A549 (cell line): Measurements from ENCODE around the gene UBE2N. TPM values are rescaled to one million over a fixed set of nuclear protein-coding genes. Genes with fewer than 3 reads are reported as not detected.
A peak's percentile ranks its signal among the peaks of the same experiment; 100 is the strongest.

Experiments
- ATAC-seq, 2 experiments: fragments of 200-7000 bp in 1 of 2; fragments of >200 bp in 1 of 2; cut with Nextera tagmentation in 1 of 2; cut with Tn5 transposase in 1 of 2; 3 replicates each; pipeline versions ENCODE4 v1.8.0 to v1.9.1; 2018 to 2020; ENCODE audit warnings: mild to moderate bottlenecking in 1 of 2, moderate library complexity in 1 of 2
- CTCF ChIA-PET: fragments of 300-600 bp; sonication (Branson Sonifier 250); formaldehyde crosslinking; extraction: SDS; loops from one replicate; lab custom pipeline; 2021; ENCODE audit warnings: antibody characterized with exemption, inconsistent platforms; lab: Yijun Ruan, JAX
- POLR2A ChIA-PET: fragments of 350-600 bp; formaldehyde crosslinking; extraction: SDS; loops from one replicate; lab custom pipeline; 2021; ENCODE audit warnings: antibody characterized with exemption, inconsistent platforms; lab: Yijun Ruan, JAX
- DNase-seq, 2 experiments: peaks; one replicate each; pipeline versions ENCODE4 v3.0.0 to v3.0.0-alpha.2; 2011 to 2016; ENCODE audit warnings: low read depth in 1 of 2, low spot score in 1 of 2
- FAIRE-seq: peaks from 2 replicates; lab custom pipeline; 2011; peaks lifted over from hg19 to GRCh38; lab: Jason Lieb, UNC
- H3K27ac ChIP-seq, 2 experiments: fragments of >200 bp; sonication (Bioruptor Twin); formaldehyde crosslinking; 3 replicates each; pipeline ENCODE4 v1.5.1; 2016 to 2017
- H3K4me1 ChIP-seq: fragments of >200 bp; sonication (Bioruptor Twin); formaldehyde crosslinking; 3 replicates; pipeline ENCODE4 v1.6.1; 2016
- H3K4me2 ChIP-seq: fragments of >200 bp; sonication (Bioruptor Twin); formaldehyde crosslinking; 3 replicates; pipeline ENCODE4 v1.6.1; 2016
- H3K4me3 ChIP-seq: fragments of >200 bp; sonication (Bioruptor Twin); formaldehyde crosslinking; 3 replicates; pipeline ENCODE4 v1.5.1; 2016
- H3K9me3 ChIP-seq: fragments of >200 bp; sonication (Bioruptor Twin); formaldehyde crosslinking; 3 replicates; pipeline ENCODE4 v1.6.1; 2016
- CBX8 ChIP-seq: fragments of 200-600 bp; sonication (generic); IDR thresholded peaks from 2 replicates; pipeline ENCODE4 v1.6.1; 2016
- CHD2 ChIP-seq: fragments of 150-350 bp; IDR thresholded peaks from 2 replicates; pipeline ENCODE4 v1.6.1; 2014; ENCODE audit warnings: low read length; ENCODE audit not compliant: partially characterized antibody
- CHD4 ChIP-seq: fragments of 200-600 bp; sonication (generic); IDR thresholded peaks from 2 replicates; pipeline ENCODE4 v1.6.1; 2016; ENCODE audit warnings: antibody characterized with exemption, mild to moderate bottlenecking, borderline replicate concordance
- FOSL2 ChIP-seq, 2 experiments: fragments of 450-650 bp in 1 of 2; fragments of >200 bp in 1 of 2; sonication (Bioruptor Twin) in 1 of 2; formaldehyde crosslinking; IDR thresholded peaks; 2 replicates each; pipeline versions ENCODE4 v1.5.0 to v1.6.1; 2016 to 2020; ENCODE audit warnings: mild to moderate bottlenecking in 1 of 2, moderate library complexity in 1 of 2
- FOXS1 ChIP-seq: fragments of 250-450 bp; sonication (Bioruptor Pico); IDR thresholded peaks from 2 replicates; pipeline ENCODE4 v1.5.0; 2020; ENCODE audit warnings: mild to moderate bottlenecking, moderate library complexity
- HOXB13 ChIP-seq: fragments of 250-450 bp; sonication (Bioruptor Pico); IDR thresholded peaks from 2 replicates; pipeline ENCODE4 v1.5.0; 2020; ENCODE audit warnings: low read depth, mild to moderate bottlenecking, moderate library complexity
- JUN ChIP-seq, 2 experiments: fragments of >200 bp; sonication (Bioruptor Twin); formaldehyde crosslinking; IDR thresholded peaks; 2 replicates in 1 of 2; 3 replicates in 1 of 2; pipeline ENCODE4 v1.6.1; 2016 to 2017
- KDM1A ChIP-seq: fragments of 200-600 bp; sonication (generic); IDR thresholded peaks from 2 replicates; pipeline ENCODE4 v1.6.1; 2016; ENCODE audit warnings: low read depth, mild to moderate bottlenecking
- MAZ ChIP-seq: fragments of 150-350 bp; IDR thresholded peaks from 2 replicates; pipeline ENCODE4 v1.6.1; 2014; ENCODE audit warnings: antibody characterized with exemption, low read depth, low read length, borderline replicate concordance
- MYC ChIP-seq: IDR thresholded peaks from 2 replicates; pipeline ENCODE4 v1.6.1; 2012; ENCODE audit warnings: mild to moderate bottlenecking, inconsistent platforms, low read length, improper control_type of control experiment, borderline replicate concordance
- NFE2L2 ChIP-seq: fragments of 150-350 bp; conservative IDR thresholded peaks from 2 replicates; pipeline ENCODE4 v1.6.1; 2014; ENCODE audit warnings: low read length
- NR3C1 ChIP-seq: fragments of >200 bp; sonication (Bioruptor Twin); formaldehyde crosslinking; IDR thresholded peaks from 3 replicates; pipeline ENCODE4 v1.6.1; 2017
- PHF8 ChIP-seq: fragments of 200-600 bp; sonication (generic); IDR thresholded peaks from 2 replicates; pipeline ENCODE4 v1.6.1; 2016; ENCODE audit warnings: low read depth, mild to moderate bottlenecking, antibody characterized with exemption, moderate library complexity, borderline replicate concordance
- POLR2A ChIP-seq: IDR thresholded peaks from 2 replicates; pipeline ENCODE4 v1.6.1; 2012; ENCODE audit warnings: mild to moderate bottlenecking, low read length
- POLR2AphosphoS2 ChIP-seq: conservative IDR thresholded peaks from 2 replicates; pipeline ENCODE4 v1.6.1; 2012; ENCODE audit warnings: low read length, improper control_type of control experiment, inconsistent platforms
- RAD21 ChIP-seq, 2 experiments: fragments of >200 bp in 1 of 2; sonication (Bioruptor Twin) in 1 of 2; formaldehyde crosslinking in 1 of 2; IDR thresholded peaks in 1 of 2; conservative IDR thresholded peaks in 1 of 2; 2 replicates in 1 of 2; 3 replicates in 1 of 2; pipeline ENCODE4 v1.6.1; 2012 to 2018; ENCODE audit warnings: inconsistent platforms in 1 of 2
- RARB ChIP-seq: fragments of 250-450 bp; sonication (Bioruptor Pico); IDR thresholded peaks from 2 replicates; pipeline ENCODE4 v1.8.0; 2021; ENCODE audit warnings: mild to moderate bottlenecking, moderate library complexity
- RCOR1 ChIP-seq: fragments of 150-350 bp; IDR thresholded peaks from 2 replicates; pipeline ENCODE4 v1.6.1; 2014; ENCODE audit warnings: antibody characterized with exemption, low read length, low read depth
- SMC3 ChIP-seq: fragments of >200 bp; sonication (Bioruptor Twin); formaldehyde crosslinking; IDR thresholded peaks from 3 replicates; pipeline ENCODE4 v1.6.1; 2018; ENCODE audit warnings: inconsistent platforms
- ZFP36 ChIP-seq: fragments of 450-650 bp; IDR thresholded peaks from 2 replicates; pipeline ENCODE4 v1.6.1; 2014; ENCODE audit warnings: borderline replicate concordance; ENCODE audit not compliant: partially characterized antibody
- ZSCAN20 ChIP-seq: fragments of 250-450 bp; sonication (Bioruptor Pico); IDR thresholded peaks from 2 replicates; pipeline ENCODE4 v1.8.0; 2022; ENCODE audit warnings: mild to moderate bottlenecking, moderate library complexity
- WGBS: methylation state at CpG from one replicate; pipeline ENCODE4 v1.1.6; 2017; ENCODE audit errors: missing lambda C conversion rate; 5-methylcytosine and 5-hydroxymethylcytosine counted together
- polyA plus RNA-seq, 4 experiments: library from polyadenylated mRNA; depleted of rRNA in 3 of 4; stranded (reverse); fragments of >200 nt; fragmentation: RNase III in 1 of 4; extraction: RNeasy Plus Mini Kit Qiagen cat#74134 plus additional on column Dnase treatment in 1 of 4; gene quantifications; 2 replicates in 3 of 4; 3 replicates in 1 of 4; pipeline ENCODE4 v1.2.3, GENCODE V29; 2011 to 2017
- TF ChIP-seq, protein P1 (sequence below): fragments of >200 bp; sonication (Bioruptor Twin); formaldehyde crosslinking; IDR thresholded peaks from 2 replicates; pipeline ENCODE4 v1.6.1; 2016
- TF ChIP-seq, protein P2 (sequence below): IDR thresholded peaks from 2 replicates; pipeline ENCODE4 v1.6.1; 2012; ENCODE audit warnings: low read depth, borderline replicate concordance
- TF ChIP-seq, protein P3 (sequence below): fragments of 150-350 bp; IDR thresholded peaks from 2 replicates; pipeline ENCODE4 v1.6.1; 2014; ENCODE audit warnings: low read depth, mild to moderate bottlenecking, low read length
- TF ChIP-seq, protein P4 (sequence below): IDR thresholded peaks from 2 replicates; pipeline ENCODE4 v1.6.1; 2012
- TF ChIP-seq, protein P5 (sequence below): fragments of >200 bp; sonication (Bioruptor Twin); formaldehyde crosslinking; IDR thresholded peaks from 3 replicates; pipeline ENCODE4 v1.6.1; 2016

The UBE2N gene
- polyA plus RNA-seq, 2 of the 4 experiments (the other 2 are of a cell fraction) = 160 to 168 TPM

DNA sequence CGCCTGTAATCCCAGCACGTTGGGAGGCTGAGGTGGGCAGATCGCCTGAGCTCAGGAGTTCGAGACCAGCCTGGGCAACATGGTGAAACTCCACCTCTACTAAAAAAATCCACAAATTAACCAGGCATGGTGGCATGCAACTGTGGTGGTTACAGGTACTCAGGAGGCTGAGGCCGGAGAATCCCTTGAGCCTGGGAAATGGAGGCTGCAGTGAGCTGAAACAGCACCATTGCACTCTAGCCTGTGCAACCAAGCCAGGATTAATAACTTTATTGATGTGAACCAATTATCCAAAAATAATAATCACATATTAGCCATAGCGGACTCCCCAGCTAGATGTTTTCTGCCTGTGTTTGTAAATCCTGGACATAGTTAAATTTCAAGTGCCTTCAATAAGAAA, 65.8 kb downstream of the UBE2N start (continued):
- TF ChIP-seq MAZ = no peak
- TF ChIP-seq, all 56 proteins: peak for 0

DNA sequence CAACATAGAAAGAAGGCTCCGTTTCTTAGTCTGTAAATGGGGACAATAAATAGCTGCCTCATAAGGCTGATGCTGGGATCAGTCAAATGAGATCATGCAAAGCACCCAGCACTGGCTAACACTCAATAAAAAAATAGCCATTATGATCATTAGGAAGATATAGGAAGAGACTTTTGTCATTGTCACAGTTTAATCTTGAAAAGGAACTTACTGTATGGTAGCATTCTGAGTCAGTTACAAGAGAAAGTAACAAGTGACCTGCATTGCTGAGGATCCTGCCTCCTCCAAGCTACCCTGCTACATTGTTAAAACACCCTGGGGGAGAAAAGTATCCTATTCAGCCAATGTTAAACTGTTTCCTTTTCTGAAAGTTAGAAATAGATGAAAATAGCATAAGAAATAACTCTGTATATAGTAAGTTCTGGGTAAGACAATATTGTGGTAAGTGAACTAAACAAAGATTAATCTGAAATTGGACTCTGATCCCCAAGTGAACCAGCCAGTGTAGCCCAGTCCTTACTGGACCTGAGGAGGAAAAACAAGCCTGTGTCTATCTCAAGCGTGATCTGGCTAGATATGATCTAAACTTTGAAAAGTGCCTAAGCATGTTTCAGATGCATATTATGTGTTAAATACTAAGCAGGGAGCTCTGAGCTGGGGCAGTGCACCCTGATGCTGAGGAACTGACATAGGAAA, 67.6 kb downstream of the UBE2N start:
- 0 out of 6 replicates have a peak overlapping the region, but pooled peaks of 1 of the 2 experiments have one; percentile 9 for H3K27ac ChIP-seq
- no peaks in the 10 kb centered on the region for H3K9me3 ChIP-seq
- peaks cover 27% of the 10 kb centered on the region; the same call in 2 of the 3 replicates for H3K4me1 ChIP-seq
- 0 out of 3 replicates have a peak overlapping the region, but pooled peaks have one; percentile 27 for H3K4me2 ChIP-seq
- TF ChIP-seq, protein P1, sequence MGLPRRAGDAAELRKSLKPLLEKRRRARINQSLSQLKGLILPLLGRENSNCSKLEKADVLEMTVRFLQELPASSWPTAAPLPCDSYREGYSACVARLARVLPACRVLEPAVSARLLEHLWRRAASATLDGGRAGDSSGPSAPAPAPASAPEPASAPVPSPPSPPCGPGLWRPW = no peak
- TF ChIP-seq POLR2AphosphoS2 (no peak), FOXS1 (CRISPR knock-in tag) (no peak), RCOR1 (no peak), SMC3 (no peak), PHF8 (no peak), CHD4 (no peak), JUN (IDR thresholded peaks at IDR 0.05) (no peak), RARB (CRISPR knock-in tag) (no peak), RAD21 (conservative IDR thresholded peaks at IDR 0.05 in 1 of 2, IDR thresholded peaks at IDR 0.05 in 1 of 2) (no peak), ZFP36 (no peak), CHD2 (no peak), KDM1A (no peak), CBX8 (no peak), NFE2L2 (no peak), ZSCAN20 (CRISPR knock-in tag) (no peak)
- TF ChIP-seq, protein P2, sequence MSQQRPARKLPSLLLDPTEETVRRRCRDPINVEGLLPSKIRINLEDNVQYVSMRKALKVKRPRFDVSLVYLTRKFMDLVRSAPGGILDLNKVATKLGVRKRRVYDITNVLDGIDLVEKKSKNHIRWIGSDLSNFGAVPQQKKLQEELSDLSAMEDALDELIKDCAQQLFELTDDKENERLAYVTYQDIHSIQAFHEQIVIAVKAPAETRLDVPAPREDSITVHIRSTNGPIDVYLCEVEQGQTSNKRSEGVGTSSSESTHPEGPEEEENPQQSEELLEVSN = no peak
- TF ChIP-seq, protein P3, sequence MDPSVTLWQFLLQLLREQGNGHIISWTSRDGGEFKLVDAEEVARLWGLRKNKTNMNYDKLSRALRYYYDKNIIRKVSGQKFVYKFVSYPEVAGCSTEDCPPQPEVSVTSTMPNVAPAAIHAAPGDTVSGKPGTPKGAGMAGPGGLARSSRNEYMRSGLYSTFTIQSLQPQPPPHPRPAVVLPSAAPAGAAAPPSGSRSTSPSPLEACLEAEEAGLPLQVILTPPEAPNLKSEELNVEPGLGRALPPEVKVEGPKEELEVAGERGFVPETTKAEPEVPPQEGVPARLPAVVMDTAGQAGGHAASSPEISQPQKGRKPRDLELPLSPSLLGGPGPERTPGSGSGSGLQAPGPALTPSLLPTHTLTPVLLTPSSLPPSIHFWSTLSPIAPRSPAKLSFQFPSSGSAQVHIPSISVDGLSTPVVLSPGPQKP = no peak
- TF ChIP-seq, protein P4, sequence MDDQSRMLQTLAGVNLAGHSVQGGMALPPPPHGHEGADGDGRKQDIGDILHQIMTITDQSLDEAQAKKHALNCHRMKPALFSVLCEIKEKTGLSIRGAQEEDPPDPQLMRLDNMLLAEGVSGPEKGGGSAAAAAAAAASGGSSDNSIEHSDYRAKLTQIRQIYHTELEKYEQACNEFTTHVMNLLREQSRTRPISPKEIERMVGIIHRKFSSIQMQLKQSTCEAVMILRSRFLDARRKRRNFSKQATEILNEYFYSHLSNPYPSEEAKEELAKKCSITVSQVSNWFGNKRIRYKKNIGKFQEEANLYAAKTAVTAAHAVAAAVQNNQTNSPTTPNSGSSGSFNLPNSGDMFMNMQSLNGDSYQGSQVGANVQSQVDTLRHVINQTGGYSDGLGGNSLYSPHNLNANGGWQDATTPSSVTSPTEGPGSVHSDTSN = no peak
- TF ChIP-seq, all 56 proteins: peak for 0
- DNase-seq (no peak), FAIRE-seq (no peak), ATAC-seq (no peak)
- CTCF ChIA-PET = interaction anchor here (0.5 to 0.6 kb wide), 2 partner anchors 244 to 1244 kb away, joined by 3 read pairs; no protein-coding TSS in a partner anchor
- POLR2A ChIA-PET = no interaction called here
- 66% methylated on average over 2 of the region's 2 CpGs for WGBS
- H3K4me3 ChIP-seq = no peak overlapping the region

DNA sequence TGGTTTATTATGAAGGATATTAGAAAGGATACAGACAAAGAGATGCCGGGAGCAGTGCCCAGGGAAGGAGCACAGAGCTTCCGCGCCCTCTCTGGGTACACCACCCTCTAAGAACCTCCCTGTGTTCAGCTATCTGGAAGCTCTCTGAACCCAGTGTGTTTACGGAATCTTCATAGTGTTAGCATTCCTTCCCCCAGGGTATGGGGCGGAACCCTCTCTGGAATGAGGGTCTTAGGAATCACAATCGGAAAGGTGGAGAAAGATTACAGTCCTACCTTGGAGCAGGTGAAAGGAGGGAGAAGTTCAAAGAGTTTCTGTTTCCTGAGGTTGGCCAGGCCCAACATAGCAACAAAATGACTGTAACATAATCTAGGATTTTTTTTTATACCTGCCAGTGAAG, 70.8 kb downstream of the UBE2N start:
- ATAC-seq = no peak
- CTCF ChIA-PET = interaction anchor here (0.6 kb wide), 1 partner anchor 25 kb away, joined by 3 read pairs; no protein-coding TSS in a partner anchor

More for the DNA sequence above, 70.8 kb downstream of the UBE2N start:
- FAIRE-seq (no peak), DNase-seq (no peak)
- WGBS = 92% methylated on average over 6 of the region's 6 CpGs
- POLR2A ChIA-PET = no interaction called here
- Histone ChIP-seq H3K4me3 (no peak overlapping the region), H3K4me2 (no peak overlapping the region), H3K4me1 (peaks cover 18% of the 10 kb centered on the region; the same call in 2 of the 3 replicates), H3K9me3 (no peaks in the 10 kb centered on the region), H3K27ac (no peak overlapping the region)
- no peak for TF ChIP-seq POLR2A
- no peak for TF ChIP-seq FOSL2 (IDR thresholded peaks at IDR 0.05)
- no peak for TF ChIP-seq FOSL2 (CRISPR knock-in tag; IDR thresholded peaks at IDR 0.05)
- TF ChIP-seq, protein P5, sequence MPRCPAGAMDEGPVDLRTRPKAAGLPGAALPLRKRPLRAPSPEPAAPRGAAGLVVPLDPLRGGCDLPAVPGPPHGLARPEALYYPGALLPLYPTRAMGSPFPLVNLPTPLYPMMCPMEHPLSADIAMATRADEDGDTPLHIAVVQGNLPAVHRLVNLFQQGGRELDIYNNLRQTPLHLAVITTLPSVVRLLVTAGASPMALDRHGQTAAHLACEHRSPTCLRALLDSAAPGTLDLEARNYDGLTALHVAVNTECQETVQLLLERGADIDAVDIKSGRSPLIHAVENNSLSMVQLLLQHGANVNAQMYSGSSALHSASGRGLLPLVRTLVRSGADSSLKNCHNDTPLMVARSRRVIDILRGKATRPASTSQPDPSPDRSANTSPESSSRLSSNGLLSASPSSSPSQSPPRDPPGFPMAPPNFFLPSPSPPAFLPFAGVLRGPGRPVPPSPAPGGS = no peak
- no peak for TF ChIP-seq MYC
- TF ChIP-seq NR3C1 = no peak
- TF ChIP-seq HOXB13 = no peak
- no peak for TF ChIP-seq RARB (CRISPR knock-in tag)
